AG09309 (cell line): ENCODE data around the gene KRT36.

Source experiments
- DNase-seq: peaks from one replicate; pipeline ENCODE4 v3.0.0-alpha.2; 2010; ENCODE audit warnings: low read depth
- H3K4me3 ChIP-seq: 2 replicates; pipeline ENCODE4 v1.5.1; 2011; ENCODE audit warnings: mild to moderate bottlenecking, low read depth, low read length, moderate library complexity; ENCODE audit not compliant: control insufficient read depth
- CTCF ChIP-seq: IDR thresholded peaks from 2 replicates; pipeline ENCODE4 v1.5.1; 2011; ENCODE audit warnings: mild to moderate bottlenecking, low read depth, low read length, inconsistent platforms; ENCODE audit not compliant: insufficient read depth, control insufficient read depth; ENCODE audit errors: missing control alignments

Gene KRT36

GRCh38 chr17:41483991-41484826 is 5.5 kb downstream of the KRT36 start:
- no peak for DNase-seq
- no peak for TF ChIP-seq CTCF
- H3K4me3 ChIP-seq = no peak overlapping the region

DNA sequence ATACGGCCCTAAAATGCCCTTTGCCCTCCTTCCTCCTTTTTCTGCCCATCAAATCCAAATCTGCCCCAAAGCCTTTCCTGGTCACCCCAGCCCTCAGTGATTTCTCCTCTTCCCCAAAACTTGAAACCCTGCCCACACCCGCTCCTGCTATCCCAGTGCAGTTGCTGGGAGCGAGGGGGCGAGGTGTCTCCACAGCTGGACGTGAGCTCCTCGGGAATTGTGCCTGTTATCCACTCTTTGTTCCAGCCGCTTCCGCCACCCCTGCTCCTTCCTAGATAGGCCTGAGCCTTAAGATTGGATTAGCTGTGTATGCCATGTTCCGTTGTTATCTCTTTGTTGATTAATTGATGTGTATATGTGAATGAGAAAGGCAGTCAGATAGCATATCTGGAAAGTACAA is 6.2 kb downstream of the KRT36 start:
- H3K4me3 ChIP-seq = no peak overlapping the region
- TF ChIP-seq CTCF = no peak
- no peak for DNase-seq

DNA sequence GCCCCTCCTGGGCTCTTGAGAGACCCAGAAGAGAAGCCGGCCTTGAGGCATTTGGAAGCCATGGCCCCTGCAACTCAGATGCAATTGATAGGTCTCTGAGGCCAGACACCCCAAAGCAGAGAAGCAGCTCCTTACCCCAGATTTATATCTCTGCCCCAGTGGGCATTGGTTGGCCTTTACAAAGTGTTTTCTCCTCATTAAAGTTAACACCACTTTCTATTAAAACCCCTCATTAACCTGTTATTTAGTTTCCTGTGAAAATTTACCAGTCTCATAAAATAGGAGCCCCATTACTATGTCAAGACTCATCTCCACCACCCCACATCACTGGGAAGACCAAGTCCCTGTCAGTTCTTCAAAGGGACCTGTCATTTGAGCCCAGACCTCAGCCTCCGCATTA is 8.7 kb downstream of the KRT36 start, which contains the start of gene KRT35:
Gene KRT35 (minus strand): TSS at position 116 of the 400 bp plus-strand sequence. CDS start 54 bp downstream, at position 62.
- TF ChIP-seq CTCF = no peak
- no peak within 1 kb of the TSS for H3K4me3 ChIP-seq
- DNase-seq = no peak

DNA sequence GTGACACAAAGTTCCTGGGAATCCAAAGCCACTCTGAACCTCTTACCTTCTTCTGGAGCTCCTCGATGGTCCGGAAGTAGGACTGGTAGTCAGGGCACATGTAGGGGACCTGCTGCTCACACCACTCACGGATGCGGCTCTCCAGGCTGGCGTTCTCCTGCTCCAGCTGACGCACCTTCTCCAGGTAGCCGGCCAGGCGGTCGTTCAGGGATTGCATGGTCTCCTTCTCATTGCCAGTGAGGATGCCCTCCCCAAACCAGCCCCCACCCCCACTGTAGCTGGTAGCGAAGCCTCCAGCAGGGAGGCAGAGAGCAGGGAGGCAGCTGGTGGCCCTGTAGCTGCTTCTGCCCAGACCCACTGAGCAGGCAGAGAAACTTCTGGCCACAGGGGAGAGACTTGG is 9.1 kb downstream of the KRT36 start:
- no peak for DNase-seq
- TF ChIP-seq CTCF = no peak
- H3K4me3 ChIP-seq = no peak overlapping the region

DNA sequence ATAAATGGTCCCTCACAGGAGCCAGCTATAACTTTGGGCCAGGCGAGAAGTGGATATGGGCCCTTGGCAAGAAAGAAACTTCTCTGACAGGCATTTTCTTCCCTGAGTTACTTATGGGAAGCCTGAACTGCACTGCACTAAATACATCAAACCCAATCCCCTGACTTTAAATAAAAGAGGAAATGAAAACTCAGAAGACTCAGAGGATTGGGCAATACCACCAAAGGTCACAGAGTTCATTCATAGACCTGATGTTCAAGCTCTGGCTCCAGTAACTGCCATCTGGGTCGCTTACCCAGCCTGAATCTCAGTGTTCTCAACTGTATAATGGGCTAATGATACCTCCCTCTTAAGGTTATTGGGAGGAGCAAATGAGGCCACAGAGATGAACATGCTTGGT is 9.6 kb downstream of the KRT36 start:
- no peak for TF ChIP-seq CTCF
- no peak overlapping the region for H3K4me3 ChIP-seq
- DNase-seq = no peak

DNA sequence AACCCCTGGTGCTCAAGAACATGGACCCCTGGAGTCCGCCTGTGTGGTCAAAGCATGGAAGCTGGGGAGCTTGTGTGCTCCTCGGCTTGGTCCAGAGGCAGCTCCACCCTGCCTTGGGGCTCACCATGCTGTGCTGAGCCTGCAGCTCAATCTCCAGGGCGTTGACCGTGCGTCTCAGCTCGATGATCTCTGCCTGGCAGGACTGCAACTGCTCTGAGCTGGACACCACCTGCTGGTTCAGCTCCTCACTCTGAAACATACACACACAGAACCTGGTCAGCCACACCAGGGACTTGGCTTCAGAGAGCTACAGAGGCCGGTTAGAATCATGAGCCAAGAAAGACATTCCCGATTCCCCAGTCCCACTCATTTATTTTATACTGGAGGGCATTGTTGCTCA is 11.5 kb downstream of the KRT36 start:
- TF ChIP-seq CTCF = no peak
- no peak overlapping the region for H3K4me3 ChIP-seq
- DNase-seq = no peak
